Gastroesophageal sphincter (tissue), 4 donors: Measurements from ENCODE around the gene ADD3. TPM values are rescaled to one million over a fixed set of nuclear protein-coding genes. Genes with fewer than 3 reads are reported as not detected.

Experiments used
- ATAC-seq: fragments of 150-250 bp; one replicate; pipeline ENCODE4 v1.9.1; 2016; ENCODE audit warnings: mild to moderate bottlenecking, moderate library complexity
- H3K27ac ChIP-seq, 4 donors: fragments of 200-600 bp; sonication (generic) in 3 of 4; 1 replicate in 3 of 4; 2 replicates in 1 of 4; pipeline ENCODE4 v1.5.1; 2016 to 2019
- H3K27me3 ChIP-seq: fragments of 200-600 bp; sonication (generic); one replicate; pipeline ENCODE4 v1.5.1; 2019
- H3K36me3 ChIP-seq, 2 donors: fragments of 200-600 bp; sonication (generic); one replicate each; pipeline ENCODE4 v1.5.1; 2019; ENCODE audit warnings: control low read depth in 1 of 2
- H3K4me1 ChIP-seq, 3 donors: fragments of 200-600 bp; sonication (generic); 1 replicate in 2 of 3; 2 replicates in 1 of 3; pipeline ENCODE4 v1.5.1; 2016 to 2019; ENCODE audit warnings: control low read depth in 2 of 3
- H3K4me3 ChIP-seq, 2 donors: fragments of 200-600 bp; sonication (generic); one replicate each; pipeline ENCODE4 v1.5.1; 2019; ENCODE audit warnings: mild to moderate bottlenecking in 1 of 2, moderate library complexity in 1 of 2
- H3K9me3 ChIP-seq, 3 donors: fragments of 200-600 bp; sonication (generic); one replicate each; pipeline ENCODE4 v1.5.1; 2017 to 2019; ENCODE audit warnings: control low read depth in 2 of 3
- CTCF ChIP-seq, 4 experiments: fragments of 200-600 bp in 2 of 4; fragments of 450-650 bp in 2 of 4; sonication (generic) in 1 of 4; IDR thresholded peaks; one replicate each; pipeline ENCODE4 v1.5.1; 2017 to 2019; ENCODE audit warnings: antibody characterized with exemption in 4 of 4, mild to moderate bottlenecking in 2 of 4, moderate library complexity in 2 of 4
- EP300 ChIP-seq: sonication (generic); formaldehyde crosslinking; IDR thresholded peaks from one replicate; pipeline ENCODE4 v1.6.1; 2017; ENCODE audit warnings: antibody characterized with exemption, mild to moderate bottlenecking
- POLR2A ChIP-seq, 2 donors: fragments of 450-650 bp; IDR thresholded peaks; one replicate each; pipeline ENCODE4 v1.6.1; 2017; ENCODE audit warnings: antibody characterized with exemption in 2 of 2, mild to moderate bottlenecking in 2 of 2, moderate library complexity in 1 of 2
- POLR2AphosphoS5 ChIP-seq: sonication (generic); formaldehyde crosslinking; IDR thresholded peaks from one replicate; pipeline ENCODE4 v1.6.1; 2017; ENCODE audit warnings: antibody characterized with exemption
- WGBS, 2 donors: methylation state at CpG; one replicate each; pipeline ENCODE4 v1.1.5; 2018; ENCODE audit warnings: low coverage in 1 of 2; 5-methylcytosine and 5-hydroxymethylcytosine counted together
- total RNA-seq, 4 donors: library from RNA; depleted of rRNA; stranded (reverse); fragments of >200 nt; gene quantifications; one replicate each; pipeline ENCODE4 v1.1.0, GENCODE V29; 2016

Gene ADD3
- total RNA-seq, 4 donors from 2014 or later: 50.3 to 277 (median 118) TPM

GRCh38 chr10:110137142-110137545, 129.4 kb downstream of the ADD3 start:
- H3K9me3 ChIP-seq: no peaks in the 10 kb centered on the region
- H3K4me3 ChIP-seq: no peak overlapping the region
- H3K4me1 ChIP-seq: peaks cover 3 to 24% (median 4%) of the 10 kb centered on the region in 3 donors
- peaks cover 0 to 23% of the 10 kb centered on the region in 2 donors for H3K36me3 ChIP-seq
- 0 to 2% methylated on average over 2 of the region's 2 CpGs for WGBS, 2 donors
- peak; percentile 82 for ATAC-seq
- TF ChIP-seq EP300 (no peak), CTCF (IDR thresholded peaks at IDR 0.05) (peak; percentile 77 to 96 (median 88)), POLR2A (IDR thresholded peaks at IDR 0.05) (no peak), POLR2AphosphoS5 (peak; percentile 40)
- H3K27me3 ChIP-seq: no peaks in the 10 kb centered on the region
- peak overlapping the region in 3 of 4 donors; percentile 56 to 65 (median 56) for H3K27ac ChIP-seq

GRCh38 chr10:110138197-110138812, 130.5 kb downstream of the ADD3 start:
- ATAC-seq: no peak

GRCh38 chr10:110141185-110141584, 133.4 kb downstream of the ADD3 start:
- TF ChIP-seq POLR2A (IDR thresholded peaks at IDR 0.05): no peak
- no peak for TF ChIP-seq CTCF (IDR thresholded peaks at IDR 0.05)
- TF ChIP-seq POLR2AphosphoS5: no peak
- no peak for TF ChIP-seq EP300
- Histone ChIP-seq H3K36me3 (no peaks in the 10 kb centered on the region), H3K4me1 (peaks cover 3 to 27% (median 5%) of the 10 kb centered on the region in 3 donors), H3K4me3 (no peak overlapping the region), H3K27ac (no peak overlapping the region), H3K27me3 (no peaks in the 10 kb centered on the region), H3K9me3 (no peaks in the 10 kb centered on the region)
- ATAC-seq: no peak
- WGBS, 2 donors: 75% methylated on average over 1 of the region's 1 CpG; no CpG with 5 or more reads in 1 of the 2 donors

More at GRCh38 chr10:110138197-110138812, 130.5 kb downstream of the ADD3 start:
- TF ChIP-seq CTCF (IDR thresholded peaks at IDR 0.05) (peak; percentile 37 to 78 (median 66)), POLR2AphosphoS5 (no peak)
- Histone ChIP-seq H3K27ac (peak overlapping the region in 2 of 4 donors; percentile 15 to 65), H3K4me3 (no peak overlapping the region), H3K36me3 (peaks cover 0 to 11% of the 10 kb centered on the region in 2 donors), H3K27me3 (no peaks in the 10 kb centered on the region), H3K4me1 (peaks cover 3 to 27% (median 5%) of the 10 kb centered on the region in 3 donors), H3K9me3 (no peaks in the 10 kb centered on the region)
- 55 to 59% methylated on average over 5 of the region's 5 CpGs for WGBS, 2 donors

GRCh38 chr10:110141871-110142635, 134.3 kb downstream of the ADD3 start:
- Histone ChIP-seq H3K27ac (no peak overlapping the region), H3K9me3 (no peaks in the 10 kb centered on the region), H3K27me3 (no peaks in the 10 kb centered on the region), H3K36me3 (no peaks in the 10 kb centered on the region), H3K4me1 (peaks cover 3 to 27% (median 5%) of the 10 kb centered on the region in 3 donors), H3K4me3 (no peak overlapping the region)
- TF ChIP-seq EP300 (no peak), CTCF (IDR thresholded peaks at IDR 0.05) (no peak), POLR2A (IDR thresholded peaks at IDR 0.05) (no peak), POLR2AphosphoS5 (no peak)
- ATAC-seq: peak; percentile 39
- 64% methylated on average over 3 of the region's 9 CpGs; no CpG with 5 or more reads in 1 of the 2 donors for WGBS, 2 donors
